HTERT RPE-1 (cell line): ENCODE data around the gene HECTD4.
"Not testable (repeated sequence)": the region's sequence is repeated elsewhere in the genome, so short reads cannot be mapped to it uniquely, and the experiment has no call there.

ENCODE experiments used
- in situ Hi-C: fragments of 300-500 bp; cut with MboI; formaldehyde crosslinking; loops from 4 replicates; pipeline ENCODE4 v1.14.3; 2020; ENCODE audit warnings: low sequenced_read_pairs

HECTD4 gene

GRCh38 chr12:112166051-112167015 lies 215.9 kb downstream of the HECTD4 start:
- in situ Hi-C loops, result no loop called here

- in situ Hi-C loops, result no loop called here
Measured at GRCh38 chr12:112165624-112166023, 216.6 kb downstream of the HECTD4 start.

- in situ Hi-C loops, result no loop called here
Measured at GRCh38 chr12:112164011-112164660, 218.1 kb downstream of the HECTD4 start.

- in situ Hi-C loops, result no loop called here
Measured at GRCh38 chr12:112163471-112163991, 218.7 kb downstream of the HECTD4 start.

GRCh38 chr12:112163056-112163455 lies 219.2 kb downstream of the HECTD4 start:
- in situ Hi-C loops, result no loop called here

GRCh38 chr12:112162241-112162790 lies 219.9 kb downstream of the HECTD4 start:
- in situ Hi-C loops, result no loop called here

- in situ Hi-C loops, result no loop called here
Measured at GRCh38 chr12:112161711-112162110, 220.5 kb downstream of the HECTD4 start.

- in situ Hi-C loops, result no loop called here
Measured at GRCh38 chr12:112160611-112161010, 221.6 kb downstream of the HECTD4 start.

GRCh38 chr12:112159146-112159541 lies 223.1 kb downstream of the HECTD4 start:
- in situ Hi-C loops, result no loop called here

- in situ Hi-C loops, result not testable (repeated sequence)
Measured at GRCh38 chr12:112158461-112159145, 223.6 kb downstream of the HECTD4 start.

GRCh38 chr12:112153893-112154219 lies 228.4 kb downstream of the HECTD4 start:
- in situ Hi-C loops, result no loop called here

GRCh38 chr12:112153181-112153892 lies 228.9 kb downstream of the HECTD4 start:
- in situ Hi-C loops, result no loop called here

GRCh38 chr12:112151766-112152541 lies 230.3 kb downstream of the HECTD4 start:
- in situ Hi-C loops, result no loop called here

GRCh38 chr12:112149596-112149995 lies 232.6 kb downstream of the HECTD4 start:
- in situ Hi-C loops, result no loop called here

- in situ Hi-C loops, result no loop called here
Measured at GRCh38 chr12:112148031-112148513, 234.2 kb downstream of the HECTD4 start.

GRCh38 chr12:112146123-112146522 lies 236.1 kb downstream of the HECTD4 start:
- in situ Hi-C loops, result no loop called here

GRCh38 chr12:112140728-112141127 lies 241.5 kb downstream of the HECTD4 start:
- in situ Hi-C loops, result no loop called here

GRCh38 chr12:112134731-112135130 lies 247.5 kb downstream of the HECTD4 start:
- in situ Hi-C loops, result no loop called here

- in situ Hi-C loops, result no loop called here
Measured at GRCh38 chr12:112133418-112133817, 248.8 kb downstream of the HECTD4 start.
